Hepatic stellate cell (primary cell): ENCODE data around the gene NDFIP2.
"Not testable (repeated sequence)": the region's sequence is repeated elsewhere in the genome, so short reads cannot be mapped to it uniquely, and the experiment has no call there.

Source experiments
- DNase-seq: peaks from one replicate; pipeline ENCODE4 v3.0.0; 2011; ENCODE audit warnings: low spot score

NDFIP2 gene

GRCh38 chr13:79600146-79600545 lies 119.2 kb downstream of the NDFIP2 start:
- not testable (repeated sequence) for DNase-seq

DNA sequence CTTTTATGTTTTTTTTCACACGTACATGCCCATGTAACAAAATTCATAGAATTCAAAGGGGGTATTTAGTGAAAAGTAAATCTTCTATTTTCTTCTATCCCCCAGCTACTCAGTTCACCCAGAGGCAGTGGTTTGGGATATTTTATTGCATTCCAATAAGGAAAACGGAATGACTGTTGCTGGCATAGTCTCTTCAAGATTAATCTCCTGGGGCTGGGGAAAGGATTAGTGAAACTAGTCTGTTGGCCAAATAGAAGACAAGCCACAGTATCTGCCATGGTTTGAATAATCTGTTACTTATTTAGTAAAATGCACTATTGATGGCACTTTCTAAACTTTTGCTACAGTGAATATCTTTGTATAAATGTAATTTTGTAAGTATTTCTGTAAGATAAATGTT lies 122.0 kb downstream of the NDFIP2 start:
- DNase-seq = no peak

GRCh38 chr13:79604752-79605151 lies 123.8 kb downstream of the NDFIP2 start:
- no peak for DNase-seq
